Endothelial cell of umbilical vein (primary cell): ENCODE results near the gene MGAT5B. TPM values are rescaled to one million over a fixed set of nuclear protein-coding genes. Genes with fewer than 3 reads are reported as not detected.

Source experiments
- BruUV-seq: library from RNA; stranded (reverse); fragments of 400-500 nt; replicated peaks from 2 replicates; lab custom pipeline; 2021; lab: Mats Ljungman, UMichigan
- CTCF ChIA-PET: fragments of 300-600, 350-600 bp; sonication (Branson Sonifier 250); formaldehyde crosslinking; loops from one replicate; lab custom pipeline; 2021; ENCODE audit warnings: antibody characterized with exemption, inconsistent platforms; lab: Charles Lee
- POLR2A ChIA-PET: fragments of 300-600, 350-600 bp; sonication (Branson Sonifier 250); formaldehyde crosslinking; loops from one replicate; lab custom pipeline; 2021; ENCODE audit warnings: antibody characterized with exemption, inconsistent platforms; lab: Charles Lee
- DNase-seq: peaks from one replicate; pipeline ENCODE4 v3.0.0-alpha.2; 2011; ENCODE audit warnings: low read depth, low spot score
- FAIRE-seq: peaks from 2 replicates; lab custom pipeline; 2011; peaks lifted over from hg19 to GRCh38; lab: Jason Lieb, UNC
- H2AFZ ChIP-seq: 2 replicates; pipeline ENCODE4 v1.6.0; 2012; ENCODE audit warnings: low read depth, low read length, control low read depth, inconsistent platforms
- H3K27ac ChIP-seq: 2 replicates; pipeline ENCODE4 v1.5.1; 2011; ENCODE audit warnings: low read depth, mild to moderate bottlenecking, control low read depth, low read length, moderate library complexity; ENCODE audit not compliant: insufficient read depth
- H3K27me3 ChIP-seq, 2 experiments: 2 replicates each; pipeline versions ENCODE4 v1.6.0 to v1.6.1; 2011; ENCODE audit warnings: low read length in 2 of 2, mixed read lengths in 1 of 2; ENCODE audit not compliant: control insufficient read depth in 2 of 2, insufficient read depth in 2 of 2
- H3K36me3 ChIP-seq, 2 experiments: 2 replicates in 1 of 2; 3 replicates in 1 of 2; pipeline ENCODE4 v1.5.1; 2011; ENCODE audit warnings: low read length in 2 of 2, mild to moderate bottlenecking in 1 of 2, moderate library complexity in 1 of 2; ENCODE audit not compliant: control insufficient read depth in 2 of 2, insufficient read depth in 2 of 2; ENCODE audit errors: extremely low read depth in 1 of 2
- H3K4me1 ChIP-seq: 3 replicates; pipeline ENCODE4 v1.5.1; 2011; ENCODE audit warnings: mild to moderate bottlenecking, low read length; ENCODE audit not compliant: control insufficient read depth, insufficient read depth; ENCODE audit errors: extremely low read depth
- H3K4me2 ChIP-seq: 2 replicates; pipeline ENCODE4 v1.6.1; 2011; ENCODE audit warnings: low read length, control low read depth, mixed read lengths; ENCODE audit not compliant: insufficient read depth
- H3K4me3 ChIP-seq, 3 experiments: fragments of 200-600 bp in 1 of 3; sonication (generic), shearing (Covaris generic) in 1 of 3; replicated peaks in 1 of 3; 2 replicates each; pipeline ENCODE4 v1.5.1; 2011 to 2016; ENCODE audit warnings: control low read depth in 3 of 3, low read length in 3 of 3, mild to moderate bottlenecking in 2 of 3, inconsistent platforms in 1 of 3, low read depth in 1 of 3, moderate library complexity in 1 of 3; ENCODE audit not compliant: insufficient read depth in 1 of 3
- H3K79me2 ChIP-seq: 2 replicates; pipeline ENCODE4 v1.6.0; 2012; ENCODE audit warnings: low read length, inconsistent platforms; ENCODE audit not compliant: control insufficient read depth, insufficient read depth
- H3K9ac ChIP-seq: replicated peaks from 2 replicates; pipeline ENCODE3; 2011; ENCODE audit warnings: low read length, control low read depth; ENCODE audit not compliant: insufficient read depth; ENCODE audit errors: extremely low read depth
- H3K9me1 ChIP-seq: replicated peaks from 3 replicates; pipeline ENCODE4 v1.6.0; 2011; ENCODE audit warnings: mild to moderate bottlenecking, low read length; ENCODE audit not compliant: control insufficient read depth, insufficient read depth; ENCODE audit errors: extremely low read depth
- H3K9me3 ChIP-seq: replicated peaks from 2 replicates; pipeline ENCODE4 v1.5.1; 2012; ENCODE audit warnings: low read length, inconsistent platforms; ENCODE audit not compliant: control insufficient read depth, insufficient read depth
- H4K20me1 ChIP-seq: replicated peaks from 2 replicates; pipeline ENCODE3; 2011; ENCODE audit warnings: mild to moderate bottlenecking, low read length; ENCODE audit not compliant: control insufficient read depth, insufficient read depth; ENCODE audit errors: extremely low read depth
- EZH2 ChIP-seq: IDR thresholded peaks from 2 replicates; pipeline ENCODE4 v1.6.1; 2012; ENCODE audit warnings: borderline replicate concordance, low read depth, mild to moderate bottlenecking, moderate library complexity, low read length, inconsistent platforms; ENCODE audit not compliant: severe bottlenecking
- FOS ChIP-seq: IDR thresholded peaks from 2 replicates; pipeline ENCODE4 v1.6.1; 2011; ENCODE audit warnings: mild to moderate bottlenecking, low read length, moderate library complexity, borderline replicate concordance; ENCODE audit not compliant: insufficient read depth
- GATA2 ChIP-seq: IDR thresholded peaks from 2 replicates; pipeline ENCODE4 v1.7.0; 2011; ENCODE audit warnings: low read depth, mild to moderate bottlenecking, moderate library complexity, mixed read lengths, low read length; ENCODE audit not compliant: insufficient read length, insufficient read depth
- JUN ChIP-seq: IDR thresholded peaks from 2 replicates; pipeline ENCODE4 v1.6.1; 2011; ENCODE audit warnings: borderline replicate concordance, low read depth; ENCODE audit not compliant: insufficient read length, insufficient read depth
- MYC ChIP-seq: IDR thresholded peaks from one replicate; pipeline ENCODE4 v1.6.1; 2011; ENCODE audit warnings: mild to moderate bottlenecking, low read depth, low read length
- POLR2A ChIP-seq: IDR thresholded peaks from 2 replicates; pipeline ENCODE4 v1.6.1; 2012; ENCODE audit warnings: low read depth, mild to moderate bottlenecking, control low read depth, low read length
- POLR2AphosphoS5 ChIP-seq: IDR thresholded peaks from 2 replicates; pipeline ENCODE4 v1.6.1; 2012; ENCODE audit warnings: low read depth, mild to moderate bottlenecking, control low read depth, low read length, moderate library complexity; ENCODE audit not compliant: insufficient read depth
- dilution Hi-C: fragments of 300-500 bp; cut with MboI; formaldehyde crosslinking; loops from one replicate; pipeline ENCODE4 v1.15.0; 2019; ENCODE audit warnings: low sequenced_read_pairs; ENCODE audit not compliant: extremely low pct_ligation_motif_present
- intact Hi-C: fragments of 100-400 bp; cut with micrococcal nuclease; formaldehyde crosslinking; loops from one replicate; pipeline ENCODE4 v1.10.0; 2022
- polyA plus RNA-seq, 4 experiments: library from polyadenylated mRNA; depleted of rRNA in 3 of 4; stranded (reverse) in 3 of 4; unstranded in 1 of 4; fragments of >200 nt; gene quantifications; 2 replicates each; pipeline versions ENCODE4 v1.2.1 to v1.2.3, GENCODE V29; 2011 to 2012; ENCODE audit warnings: missing spikeins in 1 of 4
- total RNA-seq: library from RNA; stranded (reverse); gene quantifications from 2 replicates; pipeline ENCODE4 v1.2.3, GENCODE V29; 2021
- TF ChIP-seq, protein P1 (sequence below): IDR thresholded peaks from 2 replicates; pipeline ENCODE4 v1.6.1; 2011; ENCODE audit not compliant: insufficient read depth, insufficient read length
- TF ChIP-seq, protein P2 (sequence below), 2 donors: IDR thresholded peaks; 1 replicate in 1 of 2; 2 replicates in 1 of 2; pipeline ENCODE4 v1.5.1; 2011; ENCODE audit warnings: low read length in 2 of 2, mild to moderate bottlenecking in 2 of 2, moderate library complexity in 2 of 2, control low read depth in 1 of 2, inconsistent platforms in 1 of 2, low read depth in 1 of 2; ENCODE audit not compliant: insufficient read depth in 1 of 2; ENCODE audit errors: extremely low read depth in 1 of 2

MGAT5B gene
- total and polyA plus RNA-seq, 2 donors (not counting 3 experiments of a cell fraction or from before 2014, with no cell fraction given) = 1.7 to 2.1 TPM

DNA sequence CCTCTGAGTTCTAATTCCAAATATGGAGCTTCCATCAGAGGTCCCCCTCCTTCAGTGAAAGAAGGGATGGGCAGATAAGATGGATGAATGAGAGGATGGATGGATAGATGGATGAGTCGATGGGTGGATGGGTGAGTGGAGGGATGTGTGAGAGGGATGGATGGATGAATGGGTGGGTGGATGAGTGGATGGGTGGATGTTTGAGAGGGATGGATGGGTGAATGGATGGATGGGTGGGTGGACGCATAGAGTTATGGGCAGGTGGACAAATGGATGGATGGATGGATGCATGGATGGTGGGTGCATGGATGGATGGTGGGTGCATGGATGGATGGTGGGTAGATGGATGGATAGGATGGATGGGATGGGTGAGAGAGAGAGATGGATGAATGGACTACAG, 69.0 kb downstream of the MGAT5B start:
- Histone ChIP-seq H3K9me1 (no peaks in the 10 kb centered on the region), H2AFZ (no peak overlapping the region), H3K4me3 (no peak overlapping the region), H3K9me3 (no peaks in the 10 kb centered on the region), H4K20me1 (no peaks in the 10 kb centered on the region), H3K36me3 (no peaks in the 10 kb centered on the region), H3K27ac (no peak overlapping the region), H3K27me3 (no peaks in the 10 kb centered on the region), H3K4me2 (no peak overlapping the region), H3K79me2 (no peaks in the 10 kb centered on the region), H3K9ac (no peak overlapping the region), H3K4me1 (no peaks in the 10 kb centered on the region)
- ChIA-PET CTCF (interaction anchor here (1.0 kb wide), 1 partner anchor 119 kb away, joined by 4 read pairs; no protein-coding TSS in a partner anchor), POLR2A (no interaction called here)
- intact Hi-C loops = no loop called here
- no peak for FAIRE-seq
- DNase-seq = no peak
- no peak for TF ChIP-seq POLR2AphosphoS5
- no peak for TF ChIP-seq MYC
- TF ChIP-seq, protein P1, sequence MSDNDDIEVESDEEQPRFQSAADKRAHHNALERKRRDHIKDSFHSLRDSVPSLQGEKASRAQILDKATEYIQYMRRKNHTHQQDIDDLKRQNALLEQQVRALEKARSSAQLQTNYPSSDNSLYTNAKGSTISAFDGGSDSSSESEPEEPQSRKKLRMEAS = no peak
- no peak for TF ChIP-seq EZH2
- TF ChIP-seq FOS = no peak
- TF ChIP-seq, protein P2, sequence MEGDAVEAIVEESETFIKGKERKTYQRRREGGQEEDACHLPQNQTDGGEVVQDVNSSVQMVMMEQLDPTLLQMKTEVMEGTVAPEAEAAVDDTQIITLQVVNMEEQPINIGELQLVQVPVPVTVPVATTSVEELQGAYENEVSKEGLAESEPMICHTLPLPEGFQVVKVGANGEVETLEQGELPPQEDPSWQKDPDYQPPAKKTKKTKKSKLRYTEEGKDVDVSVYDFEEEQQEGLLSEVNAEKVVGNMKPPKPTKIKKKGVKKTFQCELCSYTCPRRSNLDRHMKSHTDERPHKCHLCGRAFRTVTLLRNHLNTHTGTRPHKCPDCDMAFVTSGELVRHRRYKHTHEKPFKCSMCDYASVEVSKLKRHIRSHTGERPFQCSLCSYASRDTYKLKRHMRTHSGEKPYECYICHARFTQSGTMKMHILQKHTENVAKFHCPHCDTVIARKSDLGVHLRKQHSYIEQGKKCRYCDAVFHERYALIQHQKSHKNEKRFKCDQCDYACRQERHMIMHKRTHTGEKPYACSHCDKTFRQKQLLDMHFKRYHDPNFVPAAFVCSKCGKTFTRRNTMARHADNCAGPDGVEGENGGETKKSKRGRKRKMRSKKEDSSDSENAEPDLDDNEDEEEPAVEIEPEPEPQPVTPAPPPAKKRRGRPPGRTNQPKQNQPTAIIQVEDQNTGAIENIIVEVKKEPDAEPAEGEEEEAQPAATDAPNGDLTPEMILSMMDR (IDR thresholded peaks at IDR 0.05; ENCODE audit: extremely low read depth in 1 of 2, insufficient read depth in 1 of 2, low read depth in 1 of 2, low read length in 2 of 2) = no peak
- TF ChIP-seq JUN = no peak
- no peak for TF ChIP-seq POLR2A
- TF ChIP-seq GATA2 = no peak
- no TSS peak for BruUV-seq
- dilution Hi-C loops = no loop called here
